ENCODE results near the gene BHLHE40. TPM values are rescaled to one million over a fixed set of nuclear protein-coding genes. Genes with fewer than 3 reads are reported as not detected.

Gene BHLHE40
- total and polyA plus RNA-seq, 10 of the 15 experiments (the other 5 are each of a cell fraction or from before 2014, with no cell fraction given) = 25.2 to 106 (median 51.4) TPM

DNA sequence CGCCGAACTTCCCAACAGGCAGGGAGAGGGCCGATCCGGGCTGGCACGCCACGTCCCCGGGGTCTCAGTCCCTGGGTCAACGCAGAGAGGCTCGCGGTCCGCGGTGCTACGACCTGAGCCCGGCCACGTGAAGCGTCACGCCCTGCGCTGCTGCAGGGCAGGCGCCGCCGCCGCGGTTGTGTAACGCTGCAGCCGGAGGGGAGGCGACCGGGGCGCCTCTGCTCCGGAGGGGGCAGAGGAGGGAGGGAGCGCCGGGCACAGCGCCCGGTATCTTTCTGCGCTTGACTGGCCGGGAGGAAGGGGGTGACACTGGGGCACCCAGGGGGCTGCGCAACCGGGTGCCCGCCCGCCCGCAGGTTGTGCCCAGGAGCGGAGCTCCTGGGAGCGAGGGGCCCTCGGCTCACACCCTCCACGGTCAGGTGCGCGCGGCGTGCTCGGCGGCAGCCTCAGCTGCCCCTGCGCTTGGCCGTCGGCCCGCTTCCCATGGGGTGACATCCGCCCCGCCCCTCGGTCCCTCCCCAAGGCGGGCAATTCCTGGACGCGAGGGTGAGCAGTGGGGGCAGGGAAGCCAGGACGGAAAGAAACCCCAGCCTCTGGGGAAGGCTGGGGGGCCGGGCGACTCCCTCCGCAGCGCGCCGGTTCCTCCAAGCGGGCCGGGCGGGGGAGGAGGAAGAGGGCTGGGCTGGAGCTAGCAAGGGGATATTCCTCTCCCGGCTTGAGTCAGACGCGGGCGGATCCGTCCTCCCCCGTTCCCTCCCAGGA lies 852 bp upstream of the BHLHE40 start:
- POLR2A ChIA-PET = interaction anchor here (0.5 to 14.4 kb wide), 19 partner anchors 15 to 257 kb away, joined by 3 to 230 read pairs (median 4); no protein-coding TSS in a partner anchor
- peak overlapping the region; percentile 64 for H3K9ac ChIP-seq (ENCODE audit: control insufficient read depth, insufficient read depth, low read length)
- CTCF ChIA-PET = interaction anchor here (0.9 to 14.2 kb wide), 13 partner anchors 9 to 267 kb away, joined by 3 to 330 read pairs (median 9); no protein-coding TSS in a partner anchor
- in situ Hi-C loops (cut with MboI) = loop anchor here (5.0 kb wide), 2 partner anchors 131 to 219 kb away; no protein-coding TSS in a partner anchor
- ATAC-seq (peak; percentile 52), FAIRE-seq (no peak), DNase-seq (ENCODE audit: low read depth, low spot score) (peak; percentile 78)
- peak overlapping the region; percentile 72 for H3K4me3 ChIP-seq
- no peaks in the 10 kb centered on the region for H3K9me3 ChIP-seq (replicated peaks; ENCODE audit: control insufficient read depth, insufficient read depth, low read length)
- RAD21 ChIA-PET (ENCODE audit: unreplicated experiment) = interaction anchor here (0.8 to 16.1 kb wide), 25 partner anchors 7 to 267 kb away, joined by 3 to 421 read pairs (median 26); no protein-coding TSS in a partner anchor
- peaks cover 7 to 13% of the 10 kb centered on the region in 2 experiments for H3K36me3 ChIP-seq (ENCODE audit: control insufficient read depth in 2 of 2, insufficient read depth in 2 of 2, low read length in 1 of 2)
- intact Hi-C loops (cut with micrococcal nuclease; ENCODE audit: unreplicated experiment) = loop anchor here (1.0 to 5.0 kb wide), 4 partner anchors 144 to 268 kb away; partner anchors contain the start of genes ARL8B and EDEM1
- H3K27me3 ChIP-seq (replicated peaks in 1 of 2; ENCODE audit: control insufficient read depth in 2 of 2, insufficient read depth in 2 of 2, low read length in 1 of 2) = no peaks in the 10 kb centered on the region
- SMC1A ChIA-PET (ENCODE audit: uncharacterized antibody, unreplicated experiment) = interaction anchor here (0.6 to 13.6 kb wide), 21 partner anchors 7 to 483 kb away, joined by 3 to 186 read pairs (median 29); no protein-coding TSS in a partner anchor
- no peak overlapping the region; the same call in 1 of the 2 replicates for H2AFZ ChIP-seq (ENCODE audit: control insufficient read depth, low read depth, low read length)
- peaks cover 27% of the 10 kb centered on the region for H3K4me1 ChIP-seq (ENCODE audit: control insufficient read depth, insufficient read depth, low read length)
- under 1% methylated on average over 54 of the region's 76 CpGs for WGBS (ENCODE audit: insufficient coverage, insufficient replicate concordance, low lambda C conversion rate, missing lambda C conversion rate)
- no TSS peak for BruUV-seq (replicated peaks)
- H3K4me2 ChIP-seq (ENCODE audit: control insufficient read depth, insufficient read depth) = peak overlapping the region; percentile 56
- peaks cover 40% of the 10 kb centered on the region for H3K79me2 ChIP-seq (ENCODE audit: control insufficient read depth, insufficient read depth, low read length)
- peak overlapping the region; percentile 84 for H3K27ac ChIP-seq (ENCODE audit: control insufficient read depth, insufficient read depth)
- H4K20me1 ChIP-seq (ENCODE audit: control insufficient read depth, insufficient read depth) = no peaks in the 10 kb centered on the region; the same call in 1 of the 2 replicates
- TF ChIP-seq, protein P1, sequence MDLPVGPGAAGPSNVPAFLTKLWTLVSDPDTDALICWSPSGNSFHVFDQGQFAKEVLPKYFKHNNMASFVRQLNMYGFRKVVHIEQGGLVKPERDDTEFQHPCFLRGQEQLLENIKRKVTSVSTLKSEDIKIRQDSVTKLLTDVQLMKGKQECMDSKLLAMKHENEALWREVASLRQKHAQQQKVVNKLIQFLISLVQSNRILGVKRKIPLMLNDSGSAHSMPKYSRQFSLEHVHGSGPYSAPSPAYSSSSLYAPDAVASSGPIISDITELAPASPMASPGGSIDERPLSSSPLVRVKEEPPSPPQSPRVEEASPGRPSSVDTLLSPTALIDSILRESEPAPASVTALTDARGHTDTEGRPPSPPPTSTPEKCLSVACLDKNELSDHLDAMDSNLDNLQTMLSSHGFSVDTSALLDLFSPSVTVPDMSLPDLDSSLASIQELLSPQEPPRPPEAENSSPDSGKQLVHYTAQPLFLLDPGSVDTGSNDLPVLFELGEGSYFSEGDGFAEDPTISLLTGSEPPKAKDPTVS (IDR thresholded peaks at IDR 0.05; ENCODE audit: low read depth, low read length) = no peak
- TF ChIP-seq BMI1 (IDR thresholded peaks at IDR 0.05; ENCODE audit: borderline replicate concordance) (no peak), RAD21 (IDR thresholded peaks at IDR 0.05; ENCODE audit: insufficient read depth, low read depth, low read length) (0 out of 2 replicates have a peak, but pooled peaks have one; percentile 5), SMAD1 (IDR thresholded peaks at IDR 0.05; ENCODE audit: low read depth, partially characterized antibody) (no peak), RELA (IDR thresholded peaks at IDR 0.05; ENCODE audit: borderline replicate concordance, partially characterized antibody) (peak; percentile 71), RAD51 (IDR thresholded peaks at IDR 0.05) (no peak), ZNF24 (IDR thresholded peaks at IDR 0.05) (peak; percentile 6; the same call in 1 of the 2 replicates), NRF1 (conservative IDR thresholded peaks at IDR 0.05; ENCODE audit: low read depth, low read length) (0 out of 2 replicates have a peak, but pooled peaks have one; percentile 22), ZNF622 (IDR thresholded peaks at IDR 0.05) (no peak), CHD4 (IDR thresholded peaks at IDR 0.05) (no peak; the same call in 1 of the 2 replicates), SIN3A (IDR thresholded peaks at IDR 0.05; ENCODE audit: low read depth, low read length) (no peak; the same call in 1 of the 2 replicates), NFXL1 (IDR thresholded peaks at IDR 0.05; ENCODE audit: borderline replicate concordance) (no peak), LARP7 (IDR thresholded peaks at IDR 0.05) (peak; percentile 97), NR2F1 (conservative IDR thresholded peaks at IDR 0.05) (peak; percentile 91), SMAD5 (IDR thresholded peaks at IDR 0.05; ENCODE audit: low read depth) (no peak; the same call in 1 of the 2 replicates), SRF (IDR thresholded peaks at IDR 0.05; ENCODE audit: low read depth in 2 of 2, low read length in 2 of 2) (no peak), CHD2 (IDR thresholded peaks at IDR 0.05; ENCODE audit: borderline replicate concordance, low read depth, low read length) (peak; percentile 93)
- TF ChIP-seq, protein P2, sequence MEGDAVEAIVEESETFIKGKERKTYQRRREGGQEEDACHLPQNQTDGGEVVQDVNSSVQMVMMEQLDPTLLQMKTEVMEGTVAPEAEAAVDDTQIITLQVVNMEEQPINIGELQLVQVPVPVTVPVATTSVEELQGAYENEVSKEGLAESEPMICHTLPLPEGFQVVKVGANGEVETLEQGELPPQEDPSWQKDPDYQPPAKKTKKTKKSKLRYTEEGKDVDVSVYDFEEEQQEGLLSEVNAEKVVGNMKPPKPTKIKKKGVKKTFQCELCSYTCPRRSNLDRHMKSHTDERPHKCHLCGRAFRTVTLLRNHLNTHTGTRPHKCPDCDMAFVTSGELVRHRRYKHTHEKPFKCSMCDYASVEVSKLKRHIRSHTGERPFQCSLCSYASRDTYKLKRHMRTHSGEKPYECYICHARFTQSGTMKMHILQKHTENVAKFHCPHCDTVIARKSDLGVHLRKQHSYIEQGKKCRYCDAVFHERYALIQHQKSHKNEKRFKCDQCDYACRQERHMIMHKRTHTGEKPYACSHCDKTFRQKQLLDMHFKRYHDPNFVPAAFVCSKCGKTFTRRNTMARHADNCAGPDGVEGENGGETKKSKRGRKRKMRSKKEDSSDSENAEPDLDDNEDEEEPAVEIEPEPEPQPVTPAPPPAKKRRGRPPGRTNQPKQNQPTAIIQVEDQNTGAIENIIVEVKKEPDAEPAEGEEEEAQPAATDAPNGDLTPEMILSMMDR (IDR thresholded peaks at IDR 0.05 in 2 of 3, conservative IDR thresholded peaks at IDR 0.05 in 1 of 3; ENCODE audit: control insufficient read depth in 2 of 3, extremely low read depth in 1 of 3, insufficient read depth in 1 of 3, low read depth in 3 of 3, low read length in 3 of 3) = no peak
- TF ChIP-seq, protein P3, sequence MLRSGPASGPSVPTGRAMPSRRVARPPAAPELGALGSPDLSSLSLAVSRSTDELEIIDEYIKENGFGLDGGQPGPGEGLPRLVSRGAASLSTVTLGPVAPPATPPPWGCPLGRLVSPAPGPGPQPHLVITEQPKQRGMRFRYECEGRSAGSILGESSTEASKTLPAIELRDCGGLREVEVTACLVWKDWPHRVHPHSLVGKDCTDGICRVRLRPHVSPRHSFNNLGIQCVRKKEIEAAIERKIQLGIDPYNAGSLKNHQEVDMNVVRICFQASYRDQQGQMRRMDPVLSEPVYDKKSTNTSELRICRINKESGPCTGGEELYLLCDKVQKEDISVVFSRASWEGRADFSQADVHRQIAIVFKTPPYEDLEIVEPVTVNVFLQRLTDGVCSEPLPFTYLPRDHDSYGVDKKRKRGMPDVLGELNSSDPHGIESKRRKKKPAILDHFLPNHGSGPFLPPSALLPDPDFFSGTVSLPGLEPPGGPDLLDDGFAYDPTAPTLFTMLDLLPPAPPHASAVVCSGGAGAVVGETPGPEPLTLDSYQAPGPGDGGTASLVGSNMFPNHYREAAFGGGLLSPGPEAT (IDR thresholded peaks at IDR 0.05; ENCODE audit: low read depth) = peak; percentile 96

Measured in GM12878 (cell line).